ENCODE measurements around the gene NEU1. TPM values are rescaled to one million over a fixed set of nuclear protein-coding genes. Genes with fewer than 3 reads are reported as not detected.

NEU1 gene
- total and polyA plus RNA-seq, 2 experiments from 2014 or later: 388 to 402 TPM

GRCh38 chr6:31887173-31888007 lies 24.8 kb upstream of the NEU1 start:
- no peak overlapping the region for H2AFZ ChIP-seq
- no peaks in the 10 kb centered on the region for H3K9me2 ChIP-seq (replicated peaks; ENCODE audit: insufficient read depth)
- H3K27me3 ChIP-seq: no peaks in the 10 kb centered on the region
- H3K27ac ChIP-seq: no peak overlapping the region
- no peak overlapping the region for H3K4me2 ChIP-seq
- H3K36me3 ChIP-seq (replicated peaks; ENCODE audit: insufficient read depth, low read depth): no peaks in the 10 kb centered on the region
- no peaks in the 10 kb centered on the region for H4K20me1 ChIP-seq (ENCODE audit: insufficient read depth, poor library complexity, severe bottlenecking)
- WGBS (ENCODE audit: low lambda C conversion rate, missing lambda C conversion rate): 94% methylated on average over 19 of the region's 19 CpGs
- H3K79me2 ChIP-seq: no peaks in the 10 kb centered on the region
- no peaks in the 10 kb centered on the region for H3K9me3 ChIP-seq (ENCODE audit: low read depth)
- no peak overlapping the region for H3K4me3 ChIP-seq
- DNase-seq (ENCODE audit: low spot score): no peak
- H3K4me1 ChIP-seq (ENCODE audit: insufficient read depth): no peaks in the 10 kb centered on the region
- TF ChIP-seq EZH2 (IDR thresholded peaks at IDR 0.05; ENCODE audit: borderline replicate concordance): no peak
- TF ChIP-seq, protein P1, sequence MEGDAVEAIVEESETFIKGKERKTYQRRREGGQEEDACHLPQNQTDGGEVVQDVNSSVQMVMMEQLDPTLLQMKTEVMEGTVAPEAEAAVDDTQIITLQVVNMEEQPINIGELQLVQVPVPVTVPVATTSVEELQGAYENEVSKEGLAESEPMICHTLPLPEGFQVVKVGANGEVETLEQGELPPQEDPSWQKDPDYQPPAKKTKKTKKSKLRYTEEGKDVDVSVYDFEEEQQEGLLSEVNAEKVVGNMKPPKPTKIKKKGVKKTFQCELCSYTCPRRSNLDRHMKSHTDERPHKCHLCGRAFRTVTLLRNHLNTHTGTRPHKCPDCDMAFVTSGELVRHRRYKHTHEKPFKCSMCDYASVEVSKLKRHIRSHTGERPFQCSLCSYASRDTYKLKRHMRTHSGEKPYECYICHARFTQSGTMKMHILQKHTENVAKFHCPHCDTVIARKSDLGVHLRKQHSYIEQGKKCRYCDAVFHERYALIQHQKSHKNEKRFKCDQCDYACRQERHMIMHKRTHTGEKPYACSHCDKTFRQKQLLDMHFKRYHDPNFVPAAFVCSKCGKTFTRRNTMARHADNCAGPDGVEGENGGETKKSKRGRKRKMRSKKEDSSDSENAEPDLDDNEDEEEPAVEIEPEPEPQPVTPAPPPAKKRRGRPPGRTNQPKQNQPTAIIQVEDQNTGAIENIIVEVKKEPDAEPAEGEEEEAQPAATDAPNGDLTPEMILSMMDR (IDR thresholded peaks at IDR 0.05; ENCODE audit: poor library complexity): no peak
- TF ChIP-seq EZH2phosphoT487 (IDR thresholded peaks at IDR 0.05; ENCODE audit: low read depth, severe bottlenecking, unreplicated experiment): no peak

GRCh38 chr6:31886541-31886991 lies 23.9 kb upstream of the NEU1 start:
- no peaks in the 10 kb centered on the region for H3K9me2 ChIP-seq (replicated peaks; ENCODE audit: insufficient read depth)
- TF ChIP-seq, protein P1 (IDR thresholded peaks at IDR 0.05; ENCODE audit: poor library complexity): no peak
- TF ChIP-seq EZH2phosphoT487 (IDR thresholded peaks at IDR 0.05; ENCODE audit: low read depth, severe bottlenecking, unreplicated experiment) (no peak), EZH2 (IDR thresholded peaks at IDR 0.05; ENCODE audit: borderline replicate concordance) (no peak)
- H3K9me3 ChIP-seq (ENCODE audit: low read depth): no peaks in the 10 kb centered on the region
- H3K4me2 ChIP-seq: no peak overlapping the region
- H3K27ac ChIP-seq: no peak overlapping the region
- H3K79me2 ChIP-seq: no peaks in the 10 kb centered on the region
- 93% methylated on average over 17 of the region's 18 CpGs for WGBS (ENCODE audit: low lambda C conversion rate, missing lambda C conversion rate)
- no peaks in the 10 kb centered on the region for H4K20me1 ChIP-seq (ENCODE audit: insufficient read depth, poor library complexity, severe bottlenecking)
- H3K27me3 ChIP-seq: no peaks in the 10 kb centered on the region
- H2AFZ ChIP-seq: no peak overlapping the region
- DNase-seq (ENCODE audit: low spot score): no peak
- H3K4me3 ChIP-seq: no peak overlapping the region
- no peaks in the 10 kb centered on the region for H3K4me1 ChIP-seq (ENCODE audit: insufficient read depth)
- H3K36me3 ChIP-seq (replicated peaks; ENCODE audit: insufficient read depth, low read depth): no peaks in the 10 kb centered on the region

GRCh38 chr6:31884528-31885035 lies 22.0 kb upstream of the NEU1 start:
- DNase-seq (ENCODE audit: low spot score): no peak
- Histone ChIP-seq H3K9me2 (replicated peaks; ENCODE audit: insufficient read depth) (no peaks in the 10 kb centered on the region), H3K9me3 (ENCODE audit: low read depth) (no peaks in the 10 kb centered on the region), H3K4me2 (no peak overlapping the region), H3K27me3 (no peaks in the 10 kb centered on the region), H3K36me3 (replicated peaks; ENCODE audit: insufficient read depth, low read depth) (no peaks in the 10 kb centered on the region), H3K79me2 (peaks cover 3% of the 10 kb centered on the region), H3K4me1 (ENCODE audit: insufficient read depth) (no peaks in the 10 kb centered on the region), H3K27ac (no peak overlapping the region), H3K4me3 (no peak overlapping the region), H2AFZ (no peak overlapping the region), H4K20me1 (ENCODE audit: insufficient read depth, poor library complexity, severe bottlenecking) (no peaks in the 10 kb centered on the region)
- TF ChIP-seq EZH2 (IDR thresholded peaks at IDR 0.05; ENCODE audit: borderline replicate concordance) (no peak), EZH2phosphoT487 (IDR thresholded peaks at IDR 0.05; ENCODE audit: low read depth, severe bottlenecking, unreplicated experiment) (no peak)
- TF ChIP-seq, protein P1 (IDR thresholded peaks at IDR 0.05; ENCODE audit: poor library complexity): no peak
- WGBS (ENCODE audit: low lambda C conversion rate, missing lambda C conversion rate): 97% methylated on average over 22 of the region's 22 CpGs

Measured in hepatocyte (in vitro differentiated cells).